Measurements from ENCODE around the gene PKP2. TPM values are rescaled to one million over a fixed set of nuclear protein-coding genes. Genes with fewer than 3 reads are reported as not detected.

Gene PKP2
- total and polyA plus RNA-seq, 2 of the 4 experiments (the other 2 are of a cell fraction): 0.10 to 0.18 TPM

DNA sequence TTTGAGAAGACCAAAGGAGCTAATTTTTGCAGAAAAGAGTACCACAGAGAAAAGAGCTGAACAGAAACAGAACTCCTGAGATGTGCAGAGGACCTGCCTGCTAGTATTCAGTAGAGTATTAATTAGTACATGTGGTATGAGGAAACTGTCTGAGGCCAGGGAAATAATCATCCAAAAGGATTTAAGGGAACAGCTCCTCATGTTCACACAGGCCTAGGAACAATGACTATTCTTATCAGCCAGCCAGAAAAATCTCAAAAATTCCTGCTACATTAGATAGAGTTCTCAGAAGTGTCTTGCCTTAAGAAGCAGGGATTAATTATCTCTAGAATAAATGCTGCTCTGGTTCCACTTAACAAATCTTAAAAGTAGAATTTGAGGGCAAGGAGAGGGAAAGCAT, 36.4 kb downstream of the PKP2 start:
- Histone ChIP-seq H3K9me1 (ENCODE audit: insufficient read depth, low read length) (no peaks in the 10 kb centered on the region), H3K4me2 (ENCODE audit: low read depth, low read length) (no peak overlapping the region), H3K23ac (ENCODE audit: low read depth, low read length) (no peak overlapping the region), H3K9me3 (ENCODE audit: control insufficient read depth, insufficient read depth, low read length) (no peaks in the 10 kb centered on the region), H2AK9ac (replicated peaks; ENCODE audit: low read depth, low read length, poor library complexity) (no peak overlapping the region), H4K8ac (ENCODE audit: low read depth in 2 of 2, low read length in 2 of 2) (no peak overlapping the region), H3K4ac (ENCODE audit: low read depth, low read length) (no peak overlapping the region), H2BK20ac (ENCODE audit: low read depth, low read length) (no peak overlapping the region), H4K91ac (ENCODE audit: insufficient read depth, low read depth, low read length) (no peak overlapping the region), H3K27me3 (ENCODE audit: control insufficient read depth, insufficient read depth, low read length) (no peaks in the 10 kb centered on the region), H2BK120ac (ENCODE audit: low read depth, low read length) (no peak overlapping the region), H2AK5ac (ENCODE audit: low read depth, low read length) (no peak overlapping the region), H2BK15ac (ENCODE audit: low read depth, low read length) (no peak overlapping the region), H3K4me3 (ENCODE audit: insufficient read depth, low read depth, low read length) (no peak overlapping the region), H3K79me1 (ENCODE audit: low read depth in 1 of 2, low read length in 2 of 2) (no peaks in the 10 kb centered on the region), H3K56ac (ENCODE audit: extremely low read depth, insufficient read depth, low read length) (no peak overlapping the region), H4K20me1 (ENCODE audit: insufficient read depth, low read length) (no peaks in the 10 kb centered on the region), H2BK5ac (ENCODE audit: low read depth, low read length, poor library complexity, severe bottlenecking) (no peak overlapping the region), H2AFZ (replicated peaks; ENCODE audit: low read length, poor library complexity) (no peak overlapping the region), H3K9ac (ENCODE audit: low read depth, low read length) (no peak overlapping the region), H3K14ac (replicated peaks; ENCODE audit: low read depth, low read length) (no peak overlapping the region), H4K5ac (ENCODE audit: low read depth, low read length) (no peak overlapping the region), H3K27ac (ENCODE audit: insufficient read depth, low read length) (no peak overlapping the region), H3K18ac (ENCODE audit: low read depth, low read length) (no peak overlapping the region), H3K36me3 (ENCODE audit: control insufficient read depth, insufficient read depth, low read length) (no peaks in the 10 kb centered on the region), H3K4me1 (ENCODE audit: control insufficient read depth, insufficient read depth, low read length) (no peaks in the 10 kb centered on the region)
- POLR2A ChIA-PET (ENCODE audit: unreplicated experiment): no interaction called here
- in situ Hi-C loops (cut with MboI; ENCODE audit: low sequenced_read_pairs) (no loop called here), dilution Hi-C loops (cut with HindIII; ENCODE audit: low sequenced_read_pairs, unreplicated experiment) (no loop called here), intact Hi-C loops (cut with micrococcal nuclease) (no loop called here)
- CTCF ChIA-PET: no interaction called here
- no TSS peak for BruUV-seq (replicated peaks)
- no peak for TF ChIP-seq FOS (IDR thresholded peaks at IDR 0.05; ENCODE audit: low read depth, low read length)
- TF ChIP-seq, protein P1, sequence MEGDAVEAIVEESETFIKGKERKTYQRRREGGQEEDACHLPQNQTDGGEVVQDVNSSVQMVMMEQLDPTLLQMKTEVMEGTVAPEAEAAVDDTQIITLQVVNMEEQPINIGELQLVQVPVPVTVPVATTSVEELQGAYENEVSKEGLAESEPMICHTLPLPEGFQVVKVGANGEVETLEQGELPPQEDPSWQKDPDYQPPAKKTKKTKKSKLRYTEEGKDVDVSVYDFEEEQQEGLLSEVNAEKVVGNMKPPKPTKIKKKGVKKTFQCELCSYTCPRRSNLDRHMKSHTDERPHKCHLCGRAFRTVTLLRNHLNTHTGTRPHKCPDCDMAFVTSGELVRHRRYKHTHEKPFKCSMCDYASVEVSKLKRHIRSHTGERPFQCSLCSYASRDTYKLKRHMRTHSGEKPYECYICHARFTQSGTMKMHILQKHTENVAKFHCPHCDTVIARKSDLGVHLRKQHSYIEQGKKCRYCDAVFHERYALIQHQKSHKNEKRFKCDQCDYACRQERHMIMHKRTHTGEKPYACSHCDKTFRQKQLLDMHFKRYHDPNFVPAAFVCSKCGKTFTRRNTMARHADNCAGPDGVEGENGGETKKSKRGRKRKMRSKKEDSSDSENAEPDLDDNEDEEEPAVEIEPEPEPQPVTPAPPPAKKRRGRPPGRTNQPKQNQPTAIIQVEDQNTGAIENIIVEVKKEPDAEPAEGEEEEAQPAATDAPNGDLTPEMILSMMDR (conservative IDR thresholded peaks at IDR 0.05; ENCODE audit: low read depth, low read length): no peak
- no peak for TF ChIP-seq POLR2A (IDR thresholded peaks at IDR 0.05; ENCODE audit: low read depth, low read length)
- no peak for TF ChIP-seq BHLHE40 (IDR thresholded peaks at IDR 0.05; ENCODE audit: low read depth, low read length)
- TF ChIP-seq, protein P2, sequence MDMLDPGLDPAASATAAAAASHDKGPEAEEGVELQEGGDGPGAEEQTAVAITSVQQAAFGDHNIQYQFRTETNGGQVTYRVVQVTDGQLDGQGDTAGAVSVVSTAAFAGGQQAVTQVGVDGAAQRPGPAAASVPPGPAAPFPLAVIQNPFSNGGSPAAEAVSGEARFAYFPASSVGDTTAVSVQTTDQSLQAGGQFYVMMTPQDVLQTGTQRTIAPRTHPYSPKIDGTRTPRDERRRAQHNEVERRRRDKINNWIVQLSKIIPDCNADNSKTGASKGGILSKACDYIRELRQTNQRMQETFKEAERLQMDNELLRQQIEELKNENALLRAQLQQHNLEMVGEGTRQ (IDR thresholded peaks at IDR 0.05; ENCODE audit: low read depth, low read length): no peak
- no peak for TF ChIP-seq CHD1 (IDR thresholded peaks at IDR 0.05; ENCODE audit: low read depth, low read length)
- TF ChIP-seq RCOR1 (IDR thresholded peaks at IDR 0.05; ENCODE audit: insufficient replicate concordance, low read length): no peak
- TF ChIP-seq SMC3 (IDR thresholded peaks at IDR 0.05; ENCODE audit: low read depth, low read length): no peak
- no peak for TF ChIP-seq NFE2L2 (IDR thresholded peaks at IDR 0.05; ENCODE audit: low read depth, low read length)
- no peak for TF ChIP-seq MAZ (IDR thresholded peaks at IDR 0.05; ENCODE audit: borderline replicate concordance, low read depth, low read length)
- no peak for TF ChIP-seq CEBPB (IDR thresholded peaks at IDR 0.05; ENCODE audit: low read depth, low read length)
- no peak for TF ChIP-seq MXI1 (IDR thresholded peaks at IDR 0.05; ENCODE audit: borderline replicate concordance, low read depth, low read length)
- no peak for TF ChIP-seq RAD21 (IDR thresholded peaks at IDR 0.05; ENCODE audit: low read length)
- no peak for TF ChIP-seq MAFK (IDR thresholded peaks at IDR 0.05; ENCODE audit: low read depth, low read length)
- no peak for TF ChIP-seq RFX5 (IDR thresholded peaks at IDR 0.05; ENCODE audit: low read depth, low read length)
- TF ChIP-seq, protein P3, sequence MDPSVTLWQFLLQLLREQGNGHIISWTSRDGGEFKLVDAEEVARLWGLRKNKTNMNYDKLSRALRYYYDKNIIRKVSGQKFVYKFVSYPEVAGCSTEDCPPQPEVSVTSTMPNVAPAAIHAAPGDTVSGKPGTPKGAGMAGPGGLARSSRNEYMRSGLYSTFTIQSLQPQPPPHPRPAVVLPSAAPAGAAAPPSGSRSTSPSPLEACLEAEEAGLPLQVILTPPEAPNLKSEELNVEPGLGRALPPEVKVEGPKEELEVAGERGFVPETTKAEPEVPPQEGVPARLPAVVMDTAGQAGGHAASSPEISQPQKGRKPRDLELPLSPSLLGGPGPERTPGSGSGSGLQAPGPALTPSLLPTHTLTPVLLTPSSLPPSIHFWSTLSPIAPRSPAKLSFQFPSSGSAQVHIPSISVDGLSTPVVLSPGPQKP (IDR thresholded peaks at IDR 0.05; ENCODE audit: borderline replicate concordance, low read depth, low read length): no peak
- ATAC-seq (ENCODE audit: low read depth): no peak
- no peak for DNase-seq
